ENCODE measurements around the gene IFT57. TPM values are rescaled to one million over a fixed set of nuclear protein-coding genes. Genes with fewer than 3 reads are reported as not detected.

The IFT57 gene
- total RNA-seq, 1 donor from 2014 or later, result 90.5 TPM

DNA sequence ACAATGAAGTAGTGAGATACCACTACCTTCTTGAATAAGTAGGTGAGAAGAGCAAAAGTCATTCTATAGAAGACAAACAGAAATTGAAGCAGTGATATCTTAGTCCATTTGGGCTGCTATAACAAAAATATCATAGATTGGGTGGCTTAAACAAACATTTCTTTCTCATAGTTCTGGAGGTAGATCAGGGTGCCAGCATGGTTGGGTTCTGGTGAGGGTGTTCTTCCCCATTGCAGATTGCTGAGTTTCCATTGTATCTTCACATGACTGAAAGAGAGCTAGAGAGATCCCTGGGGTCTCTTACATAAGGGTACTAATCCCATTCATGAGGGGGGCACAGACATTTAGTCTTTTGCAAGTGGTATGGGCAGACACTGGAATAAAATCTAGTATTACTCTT is 32.9 kb upstream of the IFT57 start:
- Histone ChIP-seq H3K79me2 (ENCODE audit: low read depth) (no peaks in the 10 kb centered on the region), H3K36me3 (no peaks in the 10 kb centered on the region), H3K27me3 (no peaks in the 10 kb centered on the region), H2AFZ (replicated peaks) (no peak overlapping the region), H3K27ac (no peak overlapping the region), H4K20me1 (ENCODE audit: low read depth) (no peaks in the 10 kb centered on the region), H3K9ac (no peak overlapping the region), H3F3A (ENCODE audit: low read depth) (no peaks in the 10 kb centered on the region), H3K4me1 (no peaks in the 10 kb centered on the region), H3K4me2 (no peak overlapping the region), H3K9me3 (ENCODE audit: low read depth) (no peaks in the 10 kb centered on the region), H3K4me3 (no peak overlapping the region)
- DNase-seq (ENCODE audit: low spot score), result no peak
- Mint-ChIP-seq H3K27ac (no peak overlapping the region), H3K9me3 (peaks cover 6% of the 10 kb centered on the region), H3K36me3 (peaks cover 1% of the 10 kb centered on the region), H3K27me3 (ENCODE audit: insufficient read depth, low read depth) (no peaks in the 10 kb centered on the region), H3K4me3 (no peak overlapping the region), H3K4me1 (no peaks in the 10 kb centered on the region)
- TF ChIP-seq EZH2 (IDR thresholded peaks at IDR 0.05), result no peak
- no peak for TF ChIP-seq EZH2phosphoT487 (IDR thresholded peaks at IDR 0.05)
- no peak for TF ChIP-seq CTCF (IDR thresholded peaks at IDR 0.05)

GRCh38 chr3:108251844-108252243 is 29.6 kb upstream of the IFT57 start:
- Histone ChIP-seq H3K27me3 (no peaks in the 10 kb centered on the region), H4K20me1 (ENCODE audit: low read depth) (no peaks in the 10 kb centered on the region), H3K9me3 (ENCODE audit: low read depth) (no peaks in the 10 kb centered on the region), H3K4me1 (no peaks in the 10 kb centered on the region), H3K4me2 (no peak overlapping the region), H3K4me3 (no peak overlapping the region), H3K79me2 (ENCODE audit: low read depth) (no peaks in the 10 kb centered on the region), H3K27ac (no peak overlapping the region), H3F3A (ENCODE audit: low read depth) (no peaks in the 10 kb centered on the region), H2AFZ (replicated peaks) (no peak overlapping the region), H3K36me3 (no peaks in the 10 kb centered on the region), H3K9ac (no peak overlapping the region)
- H3K27ac Mint-ChIP-seq, result no peak overlapping the region
- TF ChIP-seq CTCF (IDR thresholded peaks at IDR 0.05), result no peak
- TF ChIP-seq EZH2 (IDR thresholded peaks at IDR 0.05), result no peak
- TF ChIP-seq EZH2phosphoT487 (IDR thresholded peaks at IDR 0.05), result no peak
- no peak overlapping the region for H3K4me3 Mint-ChIP-seq
- H3K4me1 Mint-ChIP-seq, result no peaks in the 10 kb centered on the region
- peaks cover 1% of the 10 kb centered on the region for H3K36me3 Mint-ChIP-seq
- H3K27me3 Mint-ChIP-seq (ENCODE audit: insufficient read depth, low read depth), result no peaks in the 10 kb centered on the region
- no peak for DNase-seq (ENCODE audit: low spot score)
- peaks cover 1% of the 10 kb centered on the region for H3K9me3 Mint-ChIP-seq

DNA sequence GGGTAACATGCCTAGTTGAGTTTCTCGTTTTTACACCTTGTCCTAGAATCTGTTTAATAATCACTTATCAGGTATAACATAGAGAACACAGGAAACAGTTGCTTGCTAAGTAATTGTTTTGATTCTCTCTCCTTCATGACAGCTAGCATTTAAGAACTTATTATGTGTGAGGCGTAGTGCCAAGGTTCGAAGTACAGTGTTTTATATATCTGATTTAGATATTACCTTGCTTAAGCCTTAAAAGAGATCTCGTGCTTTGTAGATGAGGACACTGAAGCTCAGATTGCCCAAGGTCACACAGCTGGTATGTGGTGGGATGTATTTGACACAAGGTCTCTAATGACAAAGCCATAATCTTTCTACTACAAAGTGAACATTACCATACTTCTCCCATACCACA is 29.0 kb upstream of the IFT57 start:
- no peaks in the 10 kb centered on the region for H3K79me2 ChIP-seq (ENCODE audit: low read depth)
- no peaks in the 10 kb centered on the region for H3K36me3 ChIP-seq
- Mint-ChIP-seq H3K4me1 (no peaks in the 10 kb centered on the region), H3K27me3 (ENCODE audit: insufficient read depth, low read depth) (no peaks in the 10 kb centered on the region), H3K36me3 (peaks cover 1% of the 10 kb centered on the region), H3K4me3 (no peak overlapping the region), H3K9me3 (peaks cover 1% of the 10 kb centered on the region), H3K27ac (no peak overlapping the region)
- no peaks in the 10 kb centered on the region for H3F3A ChIP-seq (ENCODE audit: low read depth)
- H3K9ac ChIP-seq, result no peak overlapping the region
- H3K27me3 ChIP-seq, result no peaks in the 10 kb centered on the region
- no peak overlapping the region for H3K4me2 ChIP-seq
- no peaks in the 10 kb centered on the region for H3K9me3 ChIP-seq (ENCODE audit: low read depth)
- no peak for DNase-seq (ENCODE audit: low spot score)
- H3K4me1 ChIP-seq, result no peaks in the 10 kb centered on the region
- no peak overlapping the region for H3K4me3 ChIP-seq
- TF ChIP-seq EZH2phosphoT487 (IDR thresholded peaks at IDR 0.05) (no peak), EZH2 (IDR thresholded peaks at IDR 0.05) (no peak), CTCF (IDR thresholded peaks at IDR 0.05) (no peak)
- no peaks in the 10 kb centered on the region for H4K20me1 ChIP-seq (ENCODE audit: low read depth)
- H3K27ac ChIP-seq, result no peak overlapping the region
- no peak overlapping the region for H2AFZ ChIP-seq (replicated peaks)
